OCI-M1 (cell line): ENCODE results near the gene GRIK2.

ENCODE experiments used
- DNase-seq: peaks from one replicate; lab custom pipeline; 2025; lab: John Stamatoyannopoulos, UW

The GRIK2 gene

GRCh38 chr6:101779051-101779844 is 385.7 kb downstream of the GRIK2 start:
- no peak for DNase-seq

GRCh38 chr6:101783287-101783686 is 389.8 kb downstream of the GRIK2 start:
- no peak for DNase-seq

GRCh38 chr6:101784094-101784493 is 390.6 kb downstream of the GRIK2 start:
- no peak for DNase-seq

DNA sequence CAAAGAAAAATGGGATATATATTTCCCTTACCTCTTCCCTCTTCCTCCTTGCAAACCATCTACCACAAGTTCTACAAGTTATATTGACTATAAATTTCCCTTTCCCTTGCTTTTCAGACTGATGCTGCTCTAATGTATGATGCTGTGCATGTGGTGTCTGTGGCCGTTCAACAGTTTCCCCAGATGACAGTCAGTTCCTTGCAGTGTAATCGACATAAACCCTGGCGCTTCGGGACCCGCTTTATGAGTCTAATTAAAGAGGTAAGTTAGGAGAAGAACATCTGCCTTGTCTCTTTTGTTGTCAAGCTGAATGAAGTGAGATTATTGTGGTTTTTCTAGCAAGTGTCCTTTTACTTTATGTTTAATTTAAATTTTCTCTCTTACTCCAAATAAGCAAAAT is 406.0 kb downstream of the GRIK2 start:
- no peak for DNase-seq

- DNase-seq, result no peak
Measured at GRCh38 chr6:101800598-101800997, 407.1 kb downstream of the GRIK2 start.

DNA sequence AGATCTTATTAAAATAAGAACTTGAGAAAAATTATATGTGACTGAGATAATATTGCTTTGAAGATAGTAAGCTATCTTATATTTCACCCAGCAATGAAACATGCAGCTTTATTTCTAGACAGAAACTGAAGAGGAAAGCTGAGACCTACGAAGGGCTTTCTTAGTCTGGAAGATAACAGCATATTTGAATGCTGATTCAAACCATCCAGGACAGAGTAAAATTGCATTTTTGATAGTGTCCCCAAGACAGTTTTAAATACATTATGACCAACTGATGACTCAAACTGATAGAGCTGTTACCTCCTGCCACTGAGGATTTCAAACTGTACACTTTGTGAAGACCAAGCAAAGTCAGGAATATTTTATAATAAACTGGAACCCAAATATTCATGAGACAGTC is 409.6 kb downstream of the GRIK2 start:
- no peak for DNase-seq

GRCh38 chr6:101806241-101806640 is 412.7 kb downstream of the GRIK2 start:
- no peak for DNase-seq

DNA sequence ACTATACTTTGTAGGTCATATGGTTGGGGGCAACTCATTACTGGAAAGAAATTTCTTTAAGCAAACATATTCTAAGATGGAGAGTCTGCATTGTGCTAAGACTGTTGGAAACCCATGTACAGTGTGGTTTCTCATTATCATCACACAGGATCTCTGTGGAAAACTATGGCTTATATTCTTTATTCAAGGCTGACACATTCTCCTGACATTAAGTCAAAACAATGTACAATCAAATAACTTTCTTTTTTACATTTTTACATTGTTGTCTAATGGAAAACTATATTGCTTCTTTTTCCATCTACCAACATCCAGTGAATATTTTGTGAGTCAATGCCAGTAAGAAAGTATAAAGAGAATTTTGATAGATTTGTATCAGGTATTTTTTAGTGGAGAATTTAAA is 417.6 kb downstream of the GRIK2 start:
- DNase-seq, result no peak

GRCh38 chr6:101816716-101817115 is 423.2 kb downstream of the GRIK2 start:
- DNase-seq, result no peak

- DNase-seq, result no peak
Measured at GRCh38 chr6:101818051-101818450, 424.5 kb downstream of the GRIK2 start.

GRCh38 chr6:101824551-101825345 is 431.2 kb downstream of the GRIK2 start:
- DNase-seq, result peak; percentile 49

DNA sequence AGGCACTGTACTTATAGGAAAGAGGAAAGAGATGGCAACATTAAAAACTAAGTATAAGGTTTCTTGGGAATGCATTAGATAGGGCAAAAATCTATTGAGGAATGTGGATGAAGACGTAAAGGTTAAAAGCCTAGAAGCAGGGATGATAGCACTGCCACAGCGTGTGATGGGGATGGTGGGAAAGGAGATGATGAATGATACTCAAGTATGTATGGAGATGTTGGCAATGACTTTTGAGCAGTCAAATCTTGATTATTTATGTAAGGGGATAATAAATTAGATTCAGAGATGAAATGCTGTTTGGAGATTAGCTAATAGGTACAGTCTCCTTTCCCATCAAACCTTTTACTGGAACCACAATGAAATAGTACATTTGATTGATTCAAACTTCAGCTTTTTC is 432.8 kb downstream of the GRIK2 start:
- no peak for DNase-seq

DNA sequence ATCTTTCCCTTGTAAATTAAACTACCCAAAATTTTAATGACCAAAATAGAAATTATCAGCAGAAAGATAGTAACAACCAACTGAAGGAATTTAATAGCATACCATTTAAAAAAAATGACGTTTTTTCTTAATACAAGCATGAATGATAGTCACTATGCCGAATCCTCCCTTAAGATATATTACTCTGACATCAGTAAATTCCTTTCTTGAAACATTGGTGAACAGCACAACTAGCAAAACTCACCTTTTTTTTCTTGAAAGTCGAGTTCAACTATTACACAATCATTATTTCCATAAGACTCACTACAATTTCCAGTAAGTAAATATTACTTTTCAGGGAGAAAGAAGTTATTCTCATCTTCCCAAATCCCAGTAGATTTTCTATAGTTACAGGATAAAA is 433.2 kb downstream of the GRIK2 start:
- no peak for DNase-seq

- no peak for DNase-seq
Measured at GRCh38 chr6:101830501-101831031, 437.1 kb downstream of the GRIK2 start.

DNA sequence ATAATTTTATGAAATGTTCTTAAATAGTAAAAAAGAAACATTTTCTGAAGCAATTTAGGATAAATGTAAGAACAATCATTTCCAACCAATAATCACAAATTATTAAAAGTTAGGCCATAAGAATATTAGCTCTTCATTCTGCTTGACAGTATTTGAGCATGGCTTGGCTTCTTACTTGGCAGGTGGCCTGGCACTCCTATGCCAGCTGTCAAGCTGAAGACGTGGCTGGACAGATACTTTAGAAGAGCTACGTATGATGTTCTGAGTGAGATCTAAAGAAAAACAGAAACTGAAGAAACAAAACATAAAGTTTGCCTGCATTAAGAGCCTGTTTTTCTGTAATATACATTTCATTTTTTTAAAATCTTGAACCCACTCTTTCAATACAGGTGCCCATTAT is 438.9 kb downstream of the GRIK2 start:
- no peak for DNase-seq

GRCh38 chr6:101840100-101840499 is 446.6 kb downstream of the GRIK2 start:
- DNase-seq, result no peak

DNA sequence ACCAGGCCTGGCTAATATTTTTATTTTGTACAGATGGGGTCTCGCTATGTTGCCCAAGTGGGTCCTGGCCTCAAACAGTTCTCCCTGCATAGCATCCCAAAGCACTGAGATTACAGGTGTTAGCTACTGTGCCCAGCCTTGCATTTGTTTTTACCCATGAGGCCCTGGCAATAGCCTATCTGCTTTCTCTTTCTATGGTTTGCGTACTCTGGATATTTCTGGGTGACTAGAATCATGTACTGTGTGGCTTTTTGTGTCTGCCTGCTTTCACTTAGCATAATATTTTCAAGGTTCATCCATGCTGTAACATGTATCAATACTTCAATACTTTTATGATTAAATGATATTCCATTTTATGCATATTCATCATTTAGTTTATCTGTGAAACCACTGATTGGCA is 451.7 kb downstream of the GRIK2 start:
- no peak for DNase-seq

DNA sequence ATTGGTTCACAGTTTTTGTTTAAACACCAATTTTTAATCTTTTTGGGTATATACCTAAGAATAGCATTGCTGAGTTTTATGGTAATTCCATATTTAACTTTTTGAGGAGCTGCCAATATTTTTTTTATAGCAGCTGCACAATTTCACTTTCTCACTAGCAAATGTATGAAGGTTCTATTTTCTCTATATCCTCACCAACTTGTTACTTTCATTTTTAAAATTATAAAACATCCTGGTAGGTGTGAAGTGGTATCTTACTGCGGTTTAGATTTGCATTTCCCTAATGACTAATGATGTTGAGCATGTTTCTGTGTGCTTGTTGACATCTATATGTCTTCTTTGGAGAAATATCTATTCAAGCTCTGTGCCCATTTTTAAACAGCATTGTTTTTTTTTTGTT is 452.1 kb downstream of the GRIK2 start:
- no peak for DNase-seq

- no peak for DNase-seq
Measured at GRCh38 chr6:101847690-101848089, 454.2 kb downstream of the GRIK2 start.

DNA sequence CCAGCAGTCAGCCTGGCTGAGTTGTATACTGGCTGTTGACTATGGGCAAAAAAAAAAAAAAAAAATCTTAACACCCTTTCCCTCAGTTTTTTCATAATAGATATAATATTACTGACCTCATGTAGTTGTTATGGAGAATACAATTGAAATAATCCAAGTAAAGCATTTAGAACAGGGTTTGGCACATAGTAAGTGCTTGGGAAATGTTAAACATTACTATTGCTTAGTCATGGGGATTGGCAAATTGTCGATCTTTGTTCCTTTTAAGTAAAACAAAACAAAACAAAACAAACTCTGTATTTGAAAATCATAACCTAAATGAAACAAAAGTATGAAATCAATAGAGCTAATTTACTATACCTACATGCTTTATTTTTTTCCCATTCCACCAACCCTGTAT is 458.4 kb downstream of the GRIK2 start:
- DNase-seq, result no peak

DNA sequence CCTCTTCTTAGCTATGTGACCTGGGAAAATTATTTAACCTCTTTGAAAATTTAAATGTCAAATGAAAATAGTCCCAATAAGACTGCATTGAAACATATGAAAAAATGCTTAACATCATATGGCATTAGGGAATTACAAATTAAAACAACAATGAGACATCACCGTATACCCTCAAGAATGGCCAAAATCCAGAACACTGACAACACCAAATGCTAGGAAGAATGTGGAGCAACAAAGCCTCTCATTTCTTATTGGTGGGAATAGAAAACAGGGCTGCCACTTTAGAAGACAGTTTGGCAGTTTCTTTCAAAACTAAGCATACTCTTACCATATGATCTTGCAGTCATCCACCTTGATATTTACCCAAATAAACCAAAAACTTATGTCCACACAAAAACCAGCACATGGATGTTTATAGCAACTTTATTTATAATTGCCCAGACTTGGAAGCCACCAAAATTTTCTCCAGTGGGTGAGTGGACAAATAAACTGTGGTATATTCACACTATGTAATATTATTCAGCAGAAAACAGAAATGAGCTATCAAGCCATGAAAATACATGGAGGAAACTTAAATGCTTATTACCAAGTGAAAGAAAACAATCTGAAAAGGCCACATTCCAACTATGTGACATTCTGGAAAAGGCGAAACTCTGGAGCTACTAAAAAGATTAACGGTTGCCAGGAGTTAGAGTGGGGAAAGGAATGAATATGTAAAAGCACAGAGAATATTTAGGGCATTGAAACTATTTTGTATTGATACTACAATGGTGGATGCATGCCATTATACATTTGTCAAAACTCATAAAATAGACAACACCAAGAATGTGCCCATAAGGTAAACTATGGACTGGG is 459.9 kb downstream of the GRIK2 start:
- DNase-seq, result no peak

DNA sequence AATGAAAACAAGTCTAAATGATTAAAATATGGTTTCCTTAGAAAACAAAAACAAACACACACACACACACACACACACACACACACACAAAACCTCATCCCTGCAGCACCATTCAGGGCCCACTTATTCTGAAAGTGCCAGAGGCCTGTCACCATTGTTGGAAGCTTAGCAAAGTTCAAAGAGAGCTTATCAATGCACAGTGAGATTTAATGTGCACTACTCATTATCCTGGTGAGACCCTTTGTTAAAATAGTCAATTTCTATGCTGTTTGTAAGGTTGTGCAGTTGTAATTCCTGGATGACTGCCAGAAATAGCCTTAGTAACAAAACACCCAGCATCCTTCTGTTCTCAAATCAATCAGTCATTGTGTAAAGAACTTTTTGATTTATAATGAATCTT is 482.9 kb downstream of the GRIK2 start:
- DNase-seq, result no peak
